HL-60 (cell line): ENCODE results near the gene PIEZO1.

Experiments
- GABPA ChIP-seq: IDR thresholded peaks from 2 replicates; pipeline ENCODE4 v1.6.1; 2012; ENCODE audit warnings: low read depth
- POLR2AphosphoS5 ChIP-seq: IDR thresholded peaks from 2 replicates; pipeline ENCODE4 v1.6.1; 2012; ENCODE audit warnings: low read depth
- TF ChIP-seq, protein P1 (sequence below): IDR thresholded peaks from one replicate; pipeline ENCODE4 v1.5.1; 2011; ENCODE audit warnings: low read length, control low read depth, inconsistent platforms; ENCODE audit not compliant: insufficient read depth
- TF ChIP-seq, protein P2 (sequence below): IDR thresholded peaks from 2 replicates; pipeline ENCODE4 v1.6.1; 2012; ENCODE audit warnings: low read depth; ENCODE audit not compliant: insufficient replicate concordance

DNA sequence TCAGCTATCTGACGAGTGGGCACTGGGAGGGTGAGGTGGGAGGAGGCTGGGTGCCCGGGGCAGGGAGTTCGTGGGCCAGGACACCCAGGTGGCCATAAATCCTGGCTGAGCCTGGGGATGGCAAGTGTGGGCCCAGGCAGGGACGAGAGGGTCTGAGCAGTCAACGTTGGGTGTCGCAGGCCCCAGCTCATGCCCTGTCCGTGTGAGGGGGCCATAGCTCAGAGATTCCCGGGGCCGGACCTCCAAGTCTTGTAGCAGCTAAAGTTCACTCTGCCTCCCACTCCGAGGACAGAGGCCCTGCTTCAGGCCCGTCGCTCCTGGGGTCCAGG lies 44.3 kb downstream of the PIEZO1 start:
- TF ChIP-seq, protein P1, sequence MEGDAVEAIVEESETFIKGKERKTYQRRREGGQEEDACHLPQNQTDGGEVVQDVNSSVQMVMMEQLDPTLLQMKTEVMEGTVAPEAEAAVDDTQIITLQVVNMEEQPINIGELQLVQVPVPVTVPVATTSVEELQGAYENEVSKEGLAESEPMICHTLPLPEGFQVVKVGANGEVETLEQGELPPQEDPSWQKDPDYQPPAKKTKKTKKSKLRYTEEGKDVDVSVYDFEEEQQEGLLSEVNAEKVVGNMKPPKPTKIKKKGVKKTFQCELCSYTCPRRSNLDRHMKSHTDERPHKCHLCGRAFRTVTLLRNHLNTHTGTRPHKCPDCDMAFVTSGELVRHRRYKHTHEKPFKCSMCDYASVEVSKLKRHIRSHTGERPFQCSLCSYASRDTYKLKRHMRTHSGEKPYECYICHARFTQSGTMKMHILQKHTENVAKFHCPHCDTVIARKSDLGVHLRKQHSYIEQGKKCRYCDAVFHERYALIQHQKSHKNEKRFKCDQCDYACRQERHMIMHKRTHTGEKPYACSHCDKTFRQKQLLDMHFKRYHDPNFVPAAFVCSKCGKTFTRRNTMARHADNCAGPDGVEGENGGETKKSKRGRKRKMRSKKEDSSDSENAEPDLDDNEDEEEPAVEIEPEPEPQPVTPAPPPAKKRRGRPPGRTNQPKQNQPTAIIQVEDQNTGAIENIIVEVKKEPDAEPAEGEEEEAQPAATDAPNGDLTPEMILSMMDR = no peak
- TF ChIP-seq, protein P2, sequence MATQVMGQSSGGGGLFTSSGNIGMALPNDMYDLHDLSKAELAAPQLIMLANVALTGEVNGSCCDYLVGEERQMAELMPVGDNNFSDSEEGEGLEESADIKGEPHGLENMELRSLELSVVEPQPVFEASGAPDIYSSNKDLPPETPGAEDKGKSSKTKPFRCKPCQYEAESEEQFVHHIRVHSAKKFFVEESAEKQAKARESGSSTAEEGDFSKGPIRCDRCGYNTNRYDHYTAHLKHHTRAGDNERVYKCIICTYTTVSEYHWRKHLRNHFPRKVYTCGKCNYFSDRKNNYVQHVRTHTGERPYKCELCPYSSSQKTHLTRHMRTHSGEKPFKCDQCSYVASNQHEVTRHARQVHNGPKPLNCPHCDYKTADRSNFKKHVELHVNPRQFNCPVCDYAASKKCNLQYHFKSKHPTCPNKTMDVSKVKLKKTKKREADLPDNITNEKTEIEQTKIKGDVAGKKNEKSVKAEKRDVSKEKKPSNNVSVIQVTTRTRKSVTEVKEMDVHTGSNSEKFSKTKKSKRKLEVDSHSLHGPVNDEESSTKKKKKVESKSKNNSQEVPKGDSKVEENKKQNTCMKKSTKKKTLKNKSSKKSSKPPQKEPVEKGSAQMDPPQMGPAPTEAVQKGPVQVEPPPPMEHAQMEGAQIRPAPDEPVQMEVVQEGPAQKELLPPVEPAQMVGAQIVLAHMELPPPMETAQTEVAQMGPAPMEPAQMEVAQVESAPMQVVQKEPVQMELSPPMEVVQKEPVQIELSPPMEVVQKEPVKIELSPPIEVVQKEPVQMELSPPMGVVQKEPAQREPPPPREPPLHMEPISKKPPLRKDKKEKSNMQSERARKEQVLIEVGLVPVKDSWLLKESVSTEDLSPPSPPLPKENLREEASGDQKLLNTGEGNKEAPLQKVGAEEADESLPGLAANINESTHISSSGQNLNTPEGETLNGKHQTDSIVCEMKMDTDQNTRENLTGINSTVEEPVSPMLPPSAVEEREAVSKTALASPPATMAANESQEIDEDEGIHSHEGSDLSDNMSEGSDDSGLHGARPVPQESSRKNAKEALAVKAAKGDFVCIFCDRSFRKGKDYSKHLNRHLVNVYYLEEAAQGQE = no peak
- TF ChIP-seq GABPA (no peak), POLR2AphosphoS5 (no peak)
